Transverse colon (tissue), 4 donors: Measurements from ENCODE around the gene TJP1.

Source experiments
- EP300 ChIP-seq: sonication (generic); formaldehyde crosslinking; IDR thresholded peaks from one replicate; pipeline ENCODE4 v1.6.1; 2017; ENCODE audit warnings: antibody characterized with exemption, low read depth
- POLR2A ChIP-seq: fragments of 450-650 bp; IDR thresholded peaks from one replicate; pipeline ENCODE4 v1.6.1; 2016; ENCODE audit warnings: antibody characterized with exemption, mild to moderate bottlenecking, moderate library complexity
- POLR2AphosphoS5 ChIP-seq, 3 donors: sonication (generic); formaldehyde crosslinking; IDR thresholded peaks; one replicate each; pipeline ENCODE4 v1.6.1; 2016; ENCODE audit warnings: antibody characterized with exemption in 3 of 3
- TF ChIP-seq, protein P1 (sequence below), 5 experiments: fragments of 200-600 bp in 3 of 5; fragments of 450-650 bp in 2 of 5; sonication (generic) in 3 of 5; IDR thresholded peaks; 1 replicate in 2 of 5; 2 replicates in 3 of 5; pipeline ENCODE4 v1.5.1; 2016 to 2017; ENCODE audit warnings: antibody characterized with exemption in 5 of 5, inconsistent platforms in 3 of 5, mild to moderate bottlenecking in 2 of 5, moderate library complexity in 1 of 5

DNA sequence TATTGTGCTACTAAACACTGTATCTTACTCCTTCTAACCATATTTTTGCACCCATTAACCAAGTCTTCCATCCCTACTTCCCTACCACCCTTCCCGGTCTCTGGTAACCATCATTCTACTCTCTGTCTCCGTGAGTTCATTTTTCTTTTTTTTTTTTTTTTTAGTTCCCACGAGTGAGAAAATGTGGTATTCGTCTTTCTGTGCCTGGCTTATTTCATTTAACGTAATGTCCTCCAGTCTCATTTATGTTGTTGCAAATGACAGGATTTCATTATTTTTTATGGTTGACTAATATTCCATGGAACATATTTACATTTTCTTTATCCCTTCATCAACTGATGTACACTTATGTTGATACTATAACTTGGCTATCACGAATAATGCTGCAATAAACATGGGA is 31.7 kb downstream of the TJP1 start:
- no peak for TF ChIP-seq POLR2A
- TF ChIP-seq, protein P1, sequence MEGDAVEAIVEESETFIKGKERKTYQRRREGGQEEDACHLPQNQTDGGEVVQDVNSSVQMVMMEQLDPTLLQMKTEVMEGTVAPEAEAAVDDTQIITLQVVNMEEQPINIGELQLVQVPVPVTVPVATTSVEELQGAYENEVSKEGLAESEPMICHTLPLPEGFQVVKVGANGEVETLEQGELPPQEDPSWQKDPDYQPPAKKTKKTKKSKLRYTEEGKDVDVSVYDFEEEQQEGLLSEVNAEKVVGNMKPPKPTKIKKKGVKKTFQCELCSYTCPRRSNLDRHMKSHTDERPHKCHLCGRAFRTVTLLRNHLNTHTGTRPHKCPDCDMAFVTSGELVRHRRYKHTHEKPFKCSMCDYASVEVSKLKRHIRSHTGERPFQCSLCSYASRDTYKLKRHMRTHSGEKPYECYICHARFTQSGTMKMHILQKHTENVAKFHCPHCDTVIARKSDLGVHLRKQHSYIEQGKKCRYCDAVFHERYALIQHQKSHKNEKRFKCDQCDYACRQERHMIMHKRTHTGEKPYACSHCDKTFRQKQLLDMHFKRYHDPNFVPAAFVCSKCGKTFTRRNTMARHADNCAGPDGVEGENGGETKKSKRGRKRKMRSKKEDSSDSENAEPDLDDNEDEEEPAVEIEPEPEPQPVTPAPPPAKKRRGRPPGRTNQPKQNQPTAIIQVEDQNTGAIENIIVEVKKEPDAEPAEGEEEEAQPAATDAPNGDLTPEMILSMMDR (IDR thresholded peaks at IDR 0.05) = no peak
- TF ChIP-seq EP300 = no peak
- TF ChIP-seq POLR2AphosphoS5 (IDR thresholded peaks at IDR 0.05) = no peak
